GM18870 (cell line): Measurements from ENCODE around the gene PIK3C3.
A peak's percentile ranks its signal among the peaks of the same experiment; 100 is the strongest.
"Not testable (repeated sequence)": the region's sequence is repeated elsewhere in the genome, so short reads cannot be mapped to it uniquely, and the experiment has no call there.

Experiments
- ATAC-seq: cut with Tn5 transposase; IDR thresholded peaks from one replicate; pipeline ENCODE4 v1.9.1; 2021; ENCODE audit warnings: moderate library complexity; ENCODE audit not compliant: unreplicated experiment

The PIK3C3 gene

GRCh38 chr18:41965634-41966255 lies 10.7 kb downstream of the PIK3C3 start:
- no peak for ATAC-seq

- ATAC-seq, result no peak
Observed at GRCh38 chr18:41966943-41967342, 11.9 kb downstream of the PIK3C3 start.

DNA sequence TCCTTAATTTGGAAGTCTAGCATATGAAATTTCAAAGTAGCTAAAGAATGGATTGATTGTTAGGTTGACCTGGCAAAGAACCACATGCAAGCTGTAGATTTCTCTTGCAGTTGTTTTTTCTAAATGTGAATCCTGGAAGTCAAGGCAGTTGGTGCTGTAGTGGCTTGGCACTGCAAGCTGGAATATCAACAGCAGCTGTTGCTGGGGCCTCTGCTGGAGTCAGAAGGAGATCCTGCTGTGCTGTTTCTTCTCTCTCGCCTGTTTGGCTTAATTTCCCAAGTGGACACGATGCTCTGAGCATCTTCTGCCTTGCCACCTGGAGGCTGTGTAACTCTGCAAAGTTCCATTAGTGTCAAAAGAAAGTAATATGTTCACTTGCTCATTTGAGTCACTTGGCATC lies 12.6 kb downstream of the PIK3C3 start:
- no peak for ATAC-seq

GRCh38 chr18:41969881-41970280 lies 14.8 kb downstream of the PIK3C3 start:
- ATAC-seq, result no peak

- no peak for ATAC-seq
Observed at GRCh38 chr18:41972067-41972925, 17.3 kb downstream of the PIK3C3 start.

DNA sequence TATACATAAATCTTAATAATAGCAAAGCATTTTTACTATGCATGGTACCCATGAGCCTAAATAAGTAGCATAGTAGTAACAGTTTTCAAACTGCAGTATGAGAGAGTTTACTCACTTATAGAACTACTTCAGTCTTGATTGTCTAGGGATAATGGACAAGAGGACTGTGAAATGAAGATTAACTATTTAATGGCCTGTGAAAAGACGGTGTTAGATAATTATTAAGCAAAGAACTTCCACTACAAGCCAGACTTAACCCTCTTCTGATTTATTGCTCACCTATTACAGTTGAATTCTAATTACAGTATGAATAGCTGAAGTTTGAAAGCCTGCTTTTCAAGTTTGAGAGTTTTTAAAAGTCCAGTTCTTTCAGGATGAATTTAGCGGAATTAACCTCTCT lies 18.9 kb downstream of the PIK3C3 start:
- peak; percentile 57 for ATAC-seq

DNA sequence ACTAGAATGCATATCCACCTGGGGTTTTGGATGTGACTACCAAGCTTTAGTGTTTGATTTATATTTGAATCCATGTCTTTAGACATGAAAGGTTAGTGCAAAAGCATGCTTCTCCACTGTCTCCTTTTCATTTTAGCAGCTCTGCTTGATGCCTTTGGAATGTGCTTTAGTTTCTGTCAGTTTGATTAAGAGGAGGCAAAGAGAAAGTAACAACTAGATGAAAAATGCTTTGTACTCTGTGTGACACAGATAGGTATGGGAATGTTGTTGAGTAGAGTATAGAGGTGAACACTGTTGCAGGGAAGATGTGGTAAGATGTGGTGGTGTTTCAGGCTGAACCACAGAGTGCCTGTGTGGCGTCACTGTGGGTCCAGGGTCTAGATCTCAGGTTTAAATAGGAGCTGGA lies 19.8 kb downstream of the PIK3C3 start:
- no peak for ATAC-seq

DNA sequence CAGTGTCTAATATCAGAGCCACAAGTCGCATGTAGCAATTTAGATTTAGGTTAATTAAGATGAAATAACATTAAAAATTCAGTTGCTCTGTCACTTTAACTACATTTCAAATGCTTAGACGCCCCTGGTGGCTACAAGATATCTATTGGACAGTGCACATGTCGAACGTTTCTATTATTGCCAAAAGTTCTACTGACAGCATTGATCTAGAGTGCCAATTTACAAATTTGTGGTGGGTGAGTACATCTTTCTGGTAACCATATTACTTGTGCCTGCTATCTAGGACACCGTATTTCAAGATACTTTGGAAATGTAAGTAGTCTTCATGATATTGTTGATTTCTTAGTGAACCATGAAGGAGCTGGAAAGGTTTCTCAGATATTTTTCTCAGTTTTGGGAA lies 20.2 kb downstream of the PIK3C3 start:
- ATAC-seq, result no peak

GRCh38 chr18:41977233-41977632 lies 22.2 kb downstream of the PIK3C3 start:
- no peak for ATAC-seq

GRCh38 chr18:41982942-41983660 lies 28.1 kb downstream of the PIK3C3 start:
- peak; percentile 99 for ATAC-seq

DNA sequence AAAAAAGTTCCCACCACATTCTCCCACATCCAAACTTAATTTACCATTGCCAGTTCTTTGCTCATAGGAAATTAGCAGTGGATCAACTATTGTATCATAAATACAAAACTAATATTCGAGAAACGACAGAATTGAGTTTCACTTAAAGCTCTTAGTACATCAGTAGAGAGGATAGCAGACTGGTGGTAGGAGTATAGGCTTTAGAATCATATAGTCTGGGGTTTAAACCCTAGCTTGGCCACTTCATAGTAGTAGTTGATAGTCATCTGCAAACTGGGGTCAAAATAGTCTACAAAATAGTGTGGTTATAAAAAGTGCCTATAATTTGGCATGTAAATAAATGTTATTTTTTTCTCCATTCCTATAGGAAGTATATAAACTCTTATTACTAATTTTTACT lies 30.9 kb downstream of the PIK3C3 start:
- ATAC-seq, result no peak

GRCh38 chr18:41989508-41989907 lies 34.5 kb downstream of the PIK3C3 start:
- ATAC-seq, result no peak

DNA sequence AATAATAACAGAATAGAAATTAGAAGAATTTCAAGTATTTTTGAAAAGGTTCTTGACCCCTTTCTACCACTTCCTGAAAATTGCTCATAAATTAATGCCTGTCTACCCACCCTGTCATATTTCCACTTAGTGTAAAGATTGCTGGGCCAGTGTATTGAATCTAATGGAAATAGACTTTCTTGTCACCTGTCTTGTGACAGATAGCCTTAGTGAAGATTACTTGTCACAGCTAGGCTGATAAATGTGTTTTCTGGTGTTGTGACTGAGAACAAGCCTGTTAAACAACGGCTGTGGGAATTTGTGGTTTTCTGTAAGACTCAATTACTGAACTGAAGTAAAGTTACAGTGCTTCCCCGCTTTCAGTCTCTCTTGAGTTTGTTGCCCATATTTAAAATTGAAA lies 37.0 kb downstream of the PIK3C3 start:
- ATAC-seq, result peak; percentile 87

- no peak for ATAC-seq
Observed at GRCh38 chr18:41992703-41993102, 37.7 kb downstream of the PIK3C3 start.

DNA sequence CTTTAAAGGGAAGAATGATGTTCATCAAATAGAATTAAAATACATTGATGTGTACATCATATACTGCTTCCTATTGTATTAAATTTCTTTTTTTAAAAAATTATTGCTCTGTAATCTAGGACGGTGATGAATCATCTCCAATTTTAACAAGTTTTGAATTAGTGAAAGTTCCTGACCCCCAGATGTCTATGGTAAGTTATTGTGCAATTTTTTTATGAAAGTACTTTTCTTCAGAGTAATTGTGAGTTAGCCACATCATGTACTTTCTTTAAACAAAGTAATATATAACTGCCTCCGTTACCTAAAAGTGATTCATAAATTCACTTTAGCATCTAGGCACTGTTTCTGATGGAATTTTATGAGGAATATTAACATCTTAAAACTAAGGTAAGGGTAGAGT lies 38.1 kb downstream of the PIK3C3 start:
- ATAC-seq, result no peak

DNA sequence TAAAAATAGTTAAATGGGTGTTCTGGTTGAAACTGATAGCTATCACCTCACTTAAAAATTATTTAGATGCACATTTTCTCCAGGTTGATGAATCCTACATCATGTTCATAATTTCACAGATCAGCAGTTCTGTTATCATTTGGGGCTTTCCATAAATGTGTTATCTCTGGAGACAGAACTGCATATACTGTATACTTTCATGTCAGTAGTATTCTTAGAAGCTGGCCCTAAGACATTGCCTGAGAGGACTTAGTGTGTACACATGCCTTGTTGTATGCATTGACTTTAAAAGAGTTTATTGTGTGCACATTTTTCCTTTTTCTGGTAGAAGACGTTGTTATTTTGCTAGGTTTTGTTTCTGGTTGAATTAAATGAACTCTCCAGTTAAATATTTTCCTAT lies 41.0 kb downstream of the PIK3C3 start:
- ATAC-seq, result no peak

DNA sequence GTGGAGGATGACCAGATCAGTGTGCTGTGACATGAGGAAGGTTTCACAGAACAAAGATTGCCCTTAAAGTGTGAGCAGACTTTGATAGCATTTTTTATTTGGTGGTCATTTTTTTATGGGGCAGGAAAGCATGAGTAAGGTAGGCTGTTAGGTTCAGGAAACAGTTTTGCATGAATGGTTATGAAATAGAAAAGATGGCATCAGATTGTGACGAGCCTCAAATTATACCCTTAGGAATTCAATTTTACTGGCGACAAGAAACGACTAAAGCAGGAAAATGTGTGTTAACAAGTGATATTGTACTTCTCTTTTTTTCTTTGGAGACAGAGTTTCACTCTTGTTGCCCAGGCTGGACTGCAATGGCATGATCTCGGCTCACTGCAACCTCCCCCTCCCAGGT lies 44.7 kb downstream of the PIK3C3 start:
- ATAC-seq, result no peak

- ATAC-seq, result no peak
Observed at GRCh38 chr18:42001801-42002200, 46.8 kb downstream of the PIK3C3 start.

GRCh38 chr18:42004653-42005052 lies 49.6 kb downstream of the PIK3C3 start:
- ATAC-seq, result no peak

DNA sequence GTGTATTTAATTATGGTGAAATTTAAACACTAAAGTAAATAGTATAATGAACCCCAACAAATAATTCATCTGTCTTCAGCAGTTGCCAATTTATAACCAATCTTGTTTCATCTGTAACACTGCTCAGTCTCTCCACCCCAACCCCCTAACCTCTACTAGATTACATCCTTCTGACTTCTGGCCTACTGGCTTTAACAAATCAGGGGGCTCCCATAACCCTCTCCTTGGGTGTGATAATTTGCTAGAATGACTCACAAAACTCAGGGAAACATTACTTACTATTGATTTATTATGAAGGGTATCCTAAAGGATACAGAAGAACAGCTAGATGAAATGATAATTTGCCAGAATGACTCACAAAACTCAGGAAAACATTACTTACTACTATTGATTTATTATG lies 50.7 kb downstream of the PIK3C3 start:
- ATAC-seq, result no peak

DNA sequence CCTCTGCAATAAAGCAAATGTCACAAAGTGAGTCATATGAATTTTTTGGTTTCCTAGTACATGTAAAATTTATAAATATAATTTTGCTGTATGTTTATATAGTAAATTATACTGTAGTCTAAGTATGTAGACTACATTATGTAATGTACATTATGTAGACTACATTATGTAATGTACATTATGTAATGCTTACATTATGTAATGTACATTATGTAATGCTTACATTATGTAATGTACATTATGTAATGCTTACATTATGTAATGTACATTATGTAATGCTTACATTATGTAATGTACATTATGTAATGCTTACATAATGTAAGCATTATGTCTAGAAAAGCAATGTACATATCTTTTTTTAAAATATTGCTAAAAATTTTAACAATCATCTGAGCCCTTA lies 54.4 kb downstream of the PIK3C3 start:
- not testable (repeated sequence) for ATAC-seq

DNA sequence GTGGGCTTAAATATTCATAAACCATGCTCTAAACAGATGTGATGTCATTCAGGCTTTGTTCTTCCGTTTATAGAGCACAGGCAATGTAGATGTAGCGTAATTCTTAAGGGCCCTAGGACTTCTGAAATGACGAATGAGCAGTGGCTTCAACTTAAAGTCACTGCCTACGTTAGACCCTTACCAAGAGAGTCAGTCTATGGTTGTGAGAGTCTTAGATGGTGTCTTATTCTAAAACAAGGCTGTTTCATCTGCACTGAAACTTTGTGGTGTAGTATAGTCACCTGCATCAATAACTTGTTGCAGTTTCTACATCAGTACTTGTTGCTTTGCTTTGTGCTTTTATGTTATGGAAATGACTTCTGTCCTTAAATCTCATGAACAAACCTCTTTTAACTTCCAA lies 56.0 kb downstream of the PIK3C3 start:
- peak; percentile 100 for ATAC-seq
